Testis (tissue), 3 donors: Measurements from ENCODE around the gene NFKB1. TPM values are rescaled to one million over a fixed set of nuclear protein-coding genes. Genes with fewer than 3 reads are reported as not detected.

Experiments
- DNase-seq: peaks from one replicate; pipeline ENCODE4 v3.0.0-alpha.2; 2019
- H3K27ac ChIP-seq, 2 donors: fragments of 200-600 bp; sonication (generic); one replicate each; pipeline ENCODE4 v1.5.1; 2019
- H3K27me3 ChIP-seq: fragments of 200-600 bp; sonication (generic); one replicate; pipeline ENCODE4 v1.5.1; 2019
- H3K36me3 ChIP-seq: fragments of 200-600 bp; sonication (generic); one replicate; pipeline ENCODE4 v1.5.1; 2017; ENCODE audit warnings: low read depth; ENCODE audit errors: missing control alignments
- H3K4me1 ChIP-seq: fragments of 200-600 bp; sonication (generic); one replicate; pipeline ENCODE4 v1.5.1; 2019
- H3K4me3 ChIP-seq, 2 donors: fragments of 200-600 bp; sonication (generic); one replicate each; pipeline ENCODE4 v1.5.1; 2017 to 2019
- H3K9me3 ChIP-seq: fragments of 200-600 bp; sonication (generic); one replicate; pipeline ENCODE4 v1.5.1; 2017
- CTCF ChIP-seq, 3 experiments: fragments of 450-650 bp in 2 of 3; fragments of 200-600 bp in 1 of 3; sonication (generic) in 1 of 3; IDR thresholded peaks; one replicate each; pipeline ENCODE4 v1.5.1; 2016 to 2019; ENCODE audit warnings: antibody characterized with exemption in 3 of 3, mild to moderate bottlenecking in 2 of 3, moderate library complexity in 1 of 3
- POLR2A ChIP-seq: fragments of 450-650 bp; IDR thresholded peaks from one replicate; pipeline ENCODE4 v1.6.1; 2017; ENCODE audit warnings: antibody characterized with exemption, mild to moderate bottlenecking, moderate library complexity
- WGBS, 2 donors: methylation state at CpG; one replicate each; pipeline ENCODE4 v1.1.5; 2018; 5-methylcytosine and 5-hydroxymethylcytosine counted together
- intact Hi-C: fragments of 100-400 bp; cut with DNase I; formaldehyde crosslinking; loops from one replicate; pipeline ENCODE4 v1.15.1; 2023; ENCODE audit warnings: low total_unique reads
- polyA plus RNA-seq: library from polyadenylated mRNA; stranded (reverse); fragments of 350-450 nt; fragmentation: Illumina TruSeq; extraction: RNeasy Lipid Tissue Mini Kit (QIAGEN cat#74804); gene quantifications from one replicate; pipeline ENCODE4 v1.2.3, GENCODE V29; 2014; ENCODE audit warnings: low read depth, low replicate concordance; ENCODE audit not compliant: insufficient read depth
- total RNA-seq, 2 donors: library from RNA; depleted of rRNA; stranded (reverse); fragments of >200 nt; gene quantifications; one replicate each; pipeline ENCODE4 v1.2.3, GENCODE V29; 2016

Gene NFKB1
- total and polyA plus RNA-seq, 3 donors from 2014 or later, result 22.2 to 27.4 (median 24.6) TPM

- H3K4me3 ChIP-seq, result no peak overlapping the region
- intact Hi-C loops, result no loop called here
- 72 to 76% methylated on average over 1 of the region's 1 CpG for WGBS, 2 donors
Measured at GRCh38 chr4:102529977-102530376, 28.8 kb downstream of the NFKB1 start.

GRCh38 chr4:102530986-102531385 lies 29.8 kb downstream of the NFKB1 start:
- H3K36me3 ChIP-seq, result no peaks in the 10 kb centered on the region
- H3K9me3 ChIP-seq, result no peaks in the 10 kb centered on the region
- TF ChIP-seq CTCF (IDR thresholded peaks at IDR 0.05) (no peak), POLR2A (no peak)
- DNase-seq, result no peak
- H3K4me1 ChIP-seq, result no peaks in the 10 kb centered on the region
- H3K27ac ChIP-seq, result no peak overlapping the region
- 87 to 92% methylated on average over 2 of the region's 2 CpGs for WGBS, 2 donors
- intact Hi-C loops, result no loop called here
- H3K4me3 ChIP-seq, result no peak overlapping the region
- H3K27me3 ChIP-seq, result no peaks in the 10 kb centered on the region

More at GRCh38 chr4:102529977-102530376, 28.8 kb downstream of the NFKB1 start:
- no peak for DNase-seq
- no peaks in the 10 kb centered on the region for H3K27me3 ChIP-seq
- TF ChIP-seq CTCF (IDR thresholded peaks at IDR 0.05) (no peak), POLR2A (no peak)
- H3K36me3 ChIP-seq, result no peaks in the 10 kb centered on the region
- H3K4me1 ChIP-seq, result no peaks in the 10 kb centered on the region
- H3K9me3 ChIP-seq, result no peaks in the 10 kb centered on the region
- no peak overlapping the region for H3K27ac ChIP-seq

- 95 to 100% methylated on average over 1 of the region's 1 CpG for WGBS, 2 donors
- intact Hi-C loops, result no loop called here
Measured at GRCh38 chr4:102531462-102531861, 30.3 kb downstream of the NFKB1 start.

GRCh38 chr4:102533348-102533747 lies 32.2 kb downstream of the NFKB1 start:
- no peaks in the 10 kb centered on the region for H3K9me3 ChIP-seq
- no peaks in the 10 kb centered on the region for H3K4me1 ChIP-seq
- no peak for DNase-seq
- intact Hi-C loops, result no loop called here
- H3K36me3 ChIP-seq, result no peaks in the 10 kb centered on the region
- no peak overlapping the region for H3K27ac ChIP-seq
- no peaks in the 10 kb centered on the region for H3K27me3 ChIP-seq
- WGBS, 2 donors, result 92 to 97% methylated on average over 4 of the region's 4 CpGs
- TF ChIP-seq POLR2A, result no peak
- no peak for TF ChIP-seq CTCF (IDR thresholded peaks at IDR 0.05)
- H3K4me3 ChIP-seq, result no peak overlapping the region

More at GRCh38 chr4:102531462-102531861, 30.3 kb downstream of the NFKB1 start:
- TF ChIP-seq POLR2A (no peak), CTCF (IDR thresholded peaks at IDR 0.05) (no peak)
- H3K36me3 ChIP-seq, result no peaks in the 10 kb centered on the region
- H3K9me3 ChIP-seq, result no peaks in the 10 kb centered on the region
- H3K27me3 ChIP-seq, result no peaks in the 10 kb centered on the region
- no peaks in the 10 kb centered on the region for H3K4me1 ChIP-seq
- H3K4me3 ChIP-seq, result no peak overlapping the region
- no peak overlapping the region for H3K27ac ChIP-seq
- DNase-seq, result no peak

GRCh38 chr4:102533904-102534303 lies 32.7 kb downstream of the NFKB1 start:
- WGBS, 2 donors, result 93 to 95% methylated on average over 2 of the region's 2 CpGs
- no peaks in the 10 kb centered on the region for H3K36me3 ChIP-seq
- no peak for DNase-seq
- H3K27me3 ChIP-seq, result no peaks in the 10 kb centered on the region
- intact Hi-C loops, result no loop called here
- no peaks in the 10 kb centered on the region for H3K9me3 ChIP-seq
- H3K4me3 ChIP-seq, result no peak overlapping the region
- H3K4me1 ChIP-seq, result no peaks in the 10 kb centered on the region
- no peak overlapping the region for H3K27ac ChIP-seq
- no peak for TF ChIP-seq CTCF (IDR thresholded peaks at IDR 0.05)
